Panc1 (cell line): ENCODE results near the gene CREB5. TPM values are rescaled to one million over a fixed set of nuclear protein-coding genes. Genes with fewer than 3 reads are reported as not detected.

Experiments
- ATAC-seq: fragments of 200-7000 bp; cut with Tn5 transposase; 2 replicates; pipeline ENCODE4 v1.9.1; 2020; ENCODE audit warnings: mild to moderate bottlenecking, moderate library complexity
- BruUV-seq: library from RNA; stranded (reverse); fragments of 400-500 nt; replicated peaks from 2 replicates; lab custom pipeline; 2021; lab: Mats Ljungman, UMichigan
- CTCF ChIA-PET: fragments of 300-600 bp; sonication (Branson Sonifier 250); formaldehyde crosslinking; loops from one replicate; lab custom pipeline; 2022; ENCODE audit warnings: antibody characterized with exemption; lab: Charles Lee
- POLR2A ChIA-PET: fragments of 300-600 bp; sonication (Branson Sonifier 250); formaldehyde crosslinking; loops from one replicate; lab custom pipeline; 2022; ENCODE audit warnings: antibody characterized with exemption; lab: Charles Lee
- DNase-seq: peaks from one replicate; pipeline ENCODE4 v3.0.0-alpha.2; 2010; ENCODE audit warnings: low read depth, low spot score
- H3K27ac ChIP-seq: 2 replicates; pipeline ENCODE4 v1.5.1; 2011; ENCODE audit warnings: mild to moderate bottlenecking, low read length, inconsistent platforms
- H3K27me3 ChIP-seq: fragments of 200-500 bp; sonication (Bioruptor generic); 2 replicates; pipeline ENCODE4 v1.6.0; 2014; ENCODE audit warnings: low read length, inconsistent platforms; ENCODE audit not compliant: control insufficient read depth, insufficient read depth
- H3K36me3 ChIP-seq: fragments of 200-500 bp; sonication (Bioruptor generic); 2 replicates; pipeline ENCODE4 v1.5.1; 2014; ENCODE audit warnings: inconsistent platforms, mild to moderate bottlenecking, low read length, moderate library complexity; ENCODE audit not compliant: control insufficient read depth, insufficient read depth
- H3K4me1 ChIP-seq: 2 replicates; pipeline ENCODE4 v1.5.1; 2011; ENCODE audit warnings: inconsistent platforms, mild to moderate bottlenecking, low read length, moderate library complexity; ENCODE audit not compliant: control insufficient read depth, insufficient read depth
- H3K4me3 ChIP-seq, 2 experiments: 2 replicates each; pipeline ENCODE4 v1.5.1; 2011 to 2012; ENCODE audit warnings: low read depth in 2 of 2, low read length in 2 of 2, mild to moderate bottlenecking in 2 of 2, inconsistent platforms in 1 of 2, moderate library complexity in 1 of 2
- H3K9me3 ChIP-seq: fragments of 200-500 bp; sonication (Bioruptor generic); 2 replicates; pipeline ENCODE4 v1.5.1; 2014; ENCODE audit warnings: low read depth, mild to moderate bottlenecking, inconsistent platforms, low read length, moderate library complexity; ENCODE audit not compliant: control insufficient read depth, insufficient read depth
- CTCF ChIP-seq: fragments of 450-650 bp; IDR thresholded peaks from 2 replicates; pipeline ENCODE4 v1.5.1; 2017; ENCODE audit warnings: mild to moderate bottlenecking
- POLR2AphosphoS5 ChIP-seq: IDR thresholded peaks from 2 replicates; pipeline ENCODE4 v1.6.1; 2012; ENCODE audit warnings: mild to moderate bottlenecking, low read depth, low read length, moderate library complexity
- SIN3A ChIP-seq: IDR thresholded peaks from 2 replicates; pipeline ENCODE4 v1.6.1; 2012; ENCODE audit warnings: low read depth, mild to moderate bottlenecking, low read length, moderate library complexity, borderline replicate concordance; ENCODE audit not compliant: insufficient read depth
- TCF7L2 ChIP-seq: IDR thresholded peaks from 2 replicates; pipeline ENCODE4 v1.6.1; 2011; ENCODE audit warnings: mild to moderate bottlenecking, low read depth, low read length, inconsistent platforms
- in situ Hi-C: cut with HindIII; loops from 2 replicates; pipeline ENCODE4 v1.10.0; 2016; ENCODE audit warnings: low sequenced_read_pairs, low pct_unique_long_range_greater_than_20kb
- intact Hi-C: fragments of 100-400 bp; cut with micrococcal nuclease; formaldehyde crosslinking; loops from one replicate; pipeline ENCODE4 v1.10.0; 2022; ENCODE audit not compliant: unreplicated experiment
- total RNA-seq: library from RNA; stranded (reverse); gene quantifications from one replicate; pipeline ENCODE4 v1.2.1, GENCODE V29; 2021; ENCODE audit not compliant: unreplicated experiment
- TF ChIP-seq, protein P1 (sequence below), 2 experiments: IDR thresholded peaks; 2 replicates each; pipeline ENCODE4 v1.6.1; 2011 to 2012; ENCODE audit warnings: low read depth in 2 of 2, control low read depth in 1 of 2, low read length in 1 of 2, mild to moderate bottlenecking in 1 of 2, moderate library complexity in 1 of 2; ENCODE audit not compliant: insufficient read depth in 1 of 2

The CREB5 gene
- total RNA-seq, 1 experiment from 2014 or later, result 3.1 TPM

- TF ChIP-seq TCF7L2 (no peak), SIN3A (no peak), POLR2AphosphoS5 (no peak)
- TF ChIP-seq, protein P1, sequence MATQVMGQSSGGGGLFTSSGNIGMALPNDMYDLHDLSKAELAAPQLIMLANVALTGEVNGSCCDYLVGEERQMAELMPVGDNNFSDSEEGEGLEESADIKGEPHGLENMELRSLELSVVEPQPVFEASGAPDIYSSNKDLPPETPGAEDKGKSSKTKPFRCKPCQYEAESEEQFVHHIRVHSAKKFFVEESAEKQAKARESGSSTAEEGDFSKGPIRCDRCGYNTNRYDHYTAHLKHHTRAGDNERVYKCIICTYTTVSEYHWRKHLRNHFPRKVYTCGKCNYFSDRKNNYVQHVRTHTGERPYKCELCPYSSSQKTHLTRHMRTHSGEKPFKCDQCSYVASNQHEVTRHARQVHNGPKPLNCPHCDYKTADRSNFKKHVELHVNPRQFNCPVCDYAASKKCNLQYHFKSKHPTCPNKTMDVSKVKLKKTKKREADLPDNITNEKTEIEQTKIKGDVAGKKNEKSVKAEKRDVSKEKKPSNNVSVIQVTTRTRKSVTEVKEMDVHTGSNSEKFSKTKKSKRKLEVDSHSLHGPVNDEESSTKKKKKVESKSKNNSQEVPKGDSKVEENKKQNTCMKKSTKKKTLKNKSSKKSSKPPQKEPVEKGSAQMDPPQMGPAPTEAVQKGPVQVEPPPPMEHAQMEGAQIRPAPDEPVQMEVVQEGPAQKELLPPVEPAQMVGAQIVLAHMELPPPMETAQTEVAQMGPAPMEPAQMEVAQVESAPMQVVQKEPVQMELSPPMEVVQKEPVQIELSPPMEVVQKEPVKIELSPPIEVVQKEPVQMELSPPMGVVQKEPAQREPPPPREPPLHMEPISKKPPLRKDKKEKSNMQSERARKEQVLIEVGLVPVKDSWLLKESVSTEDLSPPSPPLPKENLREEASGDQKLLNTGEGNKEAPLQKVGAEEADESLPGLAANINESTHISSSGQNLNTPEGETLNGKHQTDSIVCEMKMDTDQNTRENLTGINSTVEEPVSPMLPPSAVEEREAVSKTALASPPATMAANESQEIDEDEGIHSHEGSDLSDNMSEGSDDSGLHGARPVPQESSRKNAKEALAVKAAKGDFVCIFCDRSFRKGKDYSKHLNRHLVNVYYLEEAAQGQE (IDR thresholded peaks at IDR 0.05; ENCODE audit: insufficient read depth in 1 of 2, low read depth in 2 of 2, low read length in 1 of 2), result no peak
- Histone ChIP-seq H3K36me3 (no peaks in the 10 kb centered on the region), H3K9me3 (no peaks in the 10 kb centered on the region), H3K4me1 (no peaks in the 10 kb centered on the region), H3K4me3 (no peak overlapping the region), H3K27ac (no peak overlapping the region), H3K27me3 (peaks cover 7% of the 10 kb centered on the region; the same call in 1 of the 2 replicates)
- ChIA-PET CTCF (no interaction called here), POLR2A (no interaction called here)
- in situ Hi-C loops, result no loop called here
- ATAC-seq (no peak), DNase-seq (no peak)
- intact Hi-C loops, result no loop called here
- BruUV-seq, result no TSS peak
Measured at GRCh38 chr7:28668085-28668484, 255.8 kb downstream of the CREB5 start.

GRCh38 chr7:28669330-28669729, 257.0 kb downstream of the CREB5 start:
- intact Hi-C loops, result no loop called here
- no peaks in the 10 kb centered on the region for H3K9me3 ChIP-seq
- no peak for DNase-seq
- no peak overlapping the region for H3K4me3 ChIP-seq
- in situ Hi-C loops, result no loop called here
- ATAC-seq, result no peak
- no peaks in the 10 kb centered on the region for H3K36me3 ChIP-seq
- ChIA-PET POLR2A (no interaction called here), CTCF (interaction anchor here (0.6 kb wide), 1 partner anchor 128 kb away, joined by 3 read pairs; no protein-coding TSS in a partner anchor)
- BruUV-seq, result no TSS peak
- H3K4me1 ChIP-seq, result no peaks in the 10 kb centered on the region
- TF ChIP-seq POLR2AphosphoS5 (no peak), CTCF (no peak), TCF7L2 (no peak), SIN3A (no peak)
- TF ChIP-seq, protein P1 (IDR thresholded peaks at IDR 0.05; ENCODE audit: insufficient read depth in 1 of 2, low read depth in 2 of 2, low read length in 1 of 2), result no peak
- peaks cover 3% of the 10 kb centered on the region; the same call in 1 of the 2 replicates for H3K27me3 ChIP-seq
- no peak overlapping the region for H3K27ac ChIP-seq
